ENCODE data around the gene CLCA4. TPM values are rescaled to one million over a fixed set of nuclear protein-coding genes. Genes with fewer than 3 reads are reported as not detected.

The CLCA4 gene
- total and polyA plus RNA-seq, 10 of the 15 experiments (the other 5 are each of a cell fraction or from before 2014, with no cell fraction given): 0.01 to 0.08 TPM; not detected in 8

- peaks cover 2% of the 10 kb centered on the region; the same call in 2 of the 3 replicates for H3K9me3 ChIP-seq (replicated peaks; ENCODE audit: control insufficient read depth, insufficient read depth, low read length)
- FAIRE-seq: peak; percentile 70
- no peak overlapping the region for H3K4me2 ChIP-seq (ENCODE audit: control insufficient read depth, insufficient read depth)
- H4K20me1 ChIP-seq (ENCODE audit: control insufficient read depth, insufficient read depth): no peaks in the 10 kb centered on the region
- 0 out of 2 replicates have a peak, but pooled peaks cover 5% of the 10 kb centered on the region for H3K4me1 ChIP-seq (ENCODE audit: control insufficient read depth, insufficient read depth, low read length)
- ChIA-PET CTCF (no interaction called here), POLR2A (interaction anchor here (0.5 kb wide), 2 partner anchors 91 to 111 kb away, joined by 3 to 4 read pairs; no protein-coding TSS in a partner anchor), SMC1A (ENCODE audit: uncharacterized antibody, unreplicated experiment) (no interaction called here), RAD21 (ENCODE audit: unreplicated experiment) (no interaction called here)
- H3K27ac ChIP-seq (ENCODE audit: control insufficient read depth, insufficient read depth): no peak overlapping the region
- no peak overlapping the region for H3K4me3 ChIP-seq
- DNase-seq (ENCODE audit: low read depth, low spot score): peak; percentile 75
- H2AFZ ChIP-seq (ENCODE audit: control insufficient read depth, low read depth, low read length): no peak overlapping the region
- peak; percentile 100 for ATAC-seq
- no peak overlapping the region for H3K9ac ChIP-seq (ENCODE audit: control insufficient read depth, insufficient read depth, low read length)
- WGBS (ENCODE audit: insufficient coverage, insufficient replicate concordance, low lambda C conversion rate, missing lambda C conversion rate): 0% methylated on average over 1 of the region's 1 CpG
- no peaks in the 10 kb centered on the region for H3K36me3 ChIP-seq (ENCODE audit: control insufficient read depth in 2 of 2, insufficient read depth in 2 of 2, low read length in 1 of 2)
- H3K79me2 ChIP-seq (ENCODE audit: control insufficient read depth, insufficient read depth, low read length): no peaks in the 10 kb centered on the region
- in situ Hi-C loops (cut with MboI): no loop called here
- intact Hi-C loops (cut with micrococcal nuclease; ENCODE audit: unreplicated experiment): no loop called here
- no TSS peak for BruUV-seq (replicated peaks)
- H3K27me3 ChIP-seq (replicated peaks in 1 of 2; ENCODE audit: control insufficient read depth in 2 of 2, insufficient read depth in 2 of 2, low read length in 1 of 2): no peaks in the 10 kb centered on the region
- TF ChIP-seq BMI1 (IDR thresholded peaks at IDR 0.05; ENCODE audit: borderline replicate concordance): peak; percentile 87
- TF ChIP-seq IKZF1 (conservative IDR thresholded peaks at IDR 0.05): peak; percentile 95
- peak; percentile 67 for TF ChIP-seq MEF2B (IDR thresholded peaks at IDR 0.05; ENCODE audit: partially characterized antibody, poor library complexity, severe bottlenecking)
- no peak for TF ChIP-seq STAT1 (conservative IDR thresholded peaks at IDR 0.05)
- peak; percentile 88; the same call in 1 of the 2 replicates for TF ChIP-seq BACH1 (IDR thresholded peaks at IDR 0.05; ENCODE audit: borderline replicate concordance)
- TF ChIP-seq IKZF2 (IDR thresholded peaks at IDR 0.05): peak; percentile 88
- 0 out of 2 replicates have a peak, but pooled peaks have one; percentile 40 for TF ChIP-seq FOXM1 (IDR thresholded peaks at IDR 0.05; ENCODE audit: low read depth, low read length)
- TF ChIP-seq REST (IDR thresholded peaks at IDR 0.05; ENCODE audit: low read depth, low read length): no peak
- TF ChIP-seq JUND (IDR thresholded peaks at IDR 0.05; ENCODE audit: low read depth, low read length): peak; percentile 83
- TF ChIP-seq TCF12 (IDR thresholded peaks at IDR 0.05; ENCODE audit: low read depth, low read length): 0 out of 2 replicates have a peak, but pooled peaks have one; percentile 61
- TF ChIP-seq PKNOX1 (IDR thresholded peaks at IDR 0.05): peak; percentile 46
- TF ChIP-seq HDAC2 (IDR thresholded peaks at IDR 0.05): no peak
- TF ChIP-seq NR2F1 (conservative IDR thresholded peaks at IDR 0.05): peak; percentile 85
- no peak for TF ChIP-seq RFX5 (IDR thresholded peaks at IDR 0.05; ENCODE audit: low read depth, low read length)
- TF ChIP-seq ZBTB11 (CRISPR knock-in tag; IDR thresholded peaks at IDR 0.05): no peak
- peak; percentile 53; the same call in 1 of the 2 replicates for TF ChIP-seq CREM (IDR thresholded peaks at IDR 0.05; ENCODE audit: low read depth)
- no peak for TF ChIP-seq ZNF622 (IDR thresholded peaks at IDR 0.05)
- peak; percentile 55; the same call in 1 of the 2 replicates for TF ChIP-seq SREBF1 (IDR thresholded peaks at IDR 0.05; ENCODE audit: low read length)
These were observed 70.0 kb downstream of the CLCA4 start for GRCh38 chr1:86616871-86617270.

Data from GM12878 (cell line).